PC-9 (cell line): ENCODE results near the gene PTPRM.

Experiments
- EZH2 ChIP-seq: fragments of 200-600 bp; sonication (generic); IDR thresholded peaks from 2 replicates; pipeline ENCODE4 v1.8.0; 2017; ENCODE audit warnings: antibody characterized with exemption, low read depth
- TF ChIP-seq, protein P1 (sequence below): fragments of 200-600 bp; sonication (generic); conservative IDR thresholded peaks from 2 replicates; pipeline ENCODE4 v1.6.1; 2017; ENCODE audit warnings: mixed run types, antibody characterized with exemption, mild to moderate bottlenecking, moderate library complexity

DNA sequence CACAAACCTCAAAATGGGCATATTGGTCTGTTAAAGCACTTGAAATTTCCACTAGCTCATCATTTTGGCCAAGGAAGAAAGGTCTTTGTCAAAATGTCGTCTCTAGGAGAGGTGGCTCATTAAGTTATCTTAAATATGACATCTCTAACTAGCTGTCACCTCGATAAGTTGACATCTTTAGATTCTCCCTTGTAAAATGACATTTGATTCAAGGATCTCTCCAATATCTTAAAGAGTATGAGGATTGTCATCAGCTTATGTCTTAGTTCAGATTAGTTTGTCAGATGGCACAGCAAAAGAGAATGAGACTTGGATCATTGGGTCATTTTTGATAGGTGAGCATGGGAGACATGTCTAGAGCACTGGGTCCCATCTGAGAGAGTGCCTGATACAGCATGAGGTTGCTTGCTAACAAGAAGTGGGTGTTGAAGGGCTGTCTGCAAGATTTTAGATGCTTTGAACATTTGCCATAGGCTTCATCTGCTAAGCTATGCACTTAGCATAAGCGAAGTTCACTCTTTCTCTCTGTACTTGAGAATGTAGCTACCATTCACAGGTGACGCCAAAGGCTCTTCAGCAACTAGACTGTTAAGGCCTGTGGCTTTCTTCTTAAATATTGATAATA is 12.9 kb downstream of the PTPRM start:
- TF ChIP-seq, protein P1, sequence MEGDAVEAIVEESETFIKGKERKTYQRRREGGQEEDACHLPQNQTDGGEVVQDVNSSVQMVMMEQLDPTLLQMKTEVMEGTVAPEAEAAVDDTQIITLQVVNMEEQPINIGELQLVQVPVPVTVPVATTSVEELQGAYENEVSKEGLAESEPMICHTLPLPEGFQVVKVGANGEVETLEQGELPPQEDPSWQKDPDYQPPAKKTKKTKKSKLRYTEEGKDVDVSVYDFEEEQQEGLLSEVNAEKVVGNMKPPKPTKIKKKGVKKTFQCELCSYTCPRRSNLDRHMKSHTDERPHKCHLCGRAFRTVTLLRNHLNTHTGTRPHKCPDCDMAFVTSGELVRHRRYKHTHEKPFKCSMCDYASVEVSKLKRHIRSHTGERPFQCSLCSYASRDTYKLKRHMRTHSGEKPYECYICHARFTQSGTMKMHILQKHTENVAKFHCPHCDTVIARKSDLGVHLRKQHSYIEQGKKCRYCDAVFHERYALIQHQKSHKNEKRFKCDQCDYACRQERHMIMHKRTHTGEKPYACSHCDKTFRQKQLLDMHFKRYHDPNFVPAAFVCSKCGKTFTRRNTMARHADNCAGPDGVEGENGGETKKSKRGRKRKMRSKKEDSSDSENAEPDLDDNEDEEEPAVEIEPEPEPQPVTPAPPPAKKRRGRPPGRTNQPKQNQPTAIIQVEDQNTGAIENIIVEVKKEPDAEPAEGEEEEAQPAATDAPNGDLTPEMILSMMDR: no peak
- TF ChIP-seq EZH2: no peak
